Measurements from ENCODE around the gene CEBPB.

DNA sequence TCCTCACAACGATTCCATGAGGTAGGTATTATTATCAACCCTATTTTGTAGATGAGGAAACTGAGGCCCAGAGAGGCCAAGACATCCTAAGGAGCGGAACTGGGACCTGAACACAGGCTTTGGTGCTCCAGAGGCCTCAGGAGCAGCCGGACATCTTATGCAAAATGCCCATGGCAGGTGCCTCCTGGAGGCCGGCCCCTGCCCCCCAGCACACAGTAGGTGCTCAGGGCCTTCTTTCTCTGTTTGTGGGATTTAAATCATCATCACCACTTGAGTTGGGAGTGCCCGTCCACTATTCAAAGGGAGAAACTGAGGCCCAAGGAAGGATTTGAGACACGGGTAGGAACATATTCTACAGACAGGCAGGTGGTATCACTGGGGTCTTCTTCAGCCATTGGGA, 41.2 kb downstream of the CEBPB start:
- TF ChIP-seq GATA2 (IDR thresholded peaks at IDR 0.05; ENCODE audit: low read depth, low read length) (no peak), GATA3 (IDR thresholded peaks at IDR 0.05; ENCODE audit: low read depth, low read length) (no peak)

Measured in SH-SY5Y (cell line).